GM23248 (cell line): Measurements from ENCODE around the gene TFG. TPM values are rescaled to one million over a fixed set of nuclear protein-coding genes. Genes with fewer than 3 reads are reported as not detected.
A peak's percentile ranks its signal among the peaks of the same experiment; 100 is the strongest.

Experiments used
- DNase-seq: peaks from one replicate; pipeline ENCODE4 v3.0.0-alpha.2; 2015
- H2AFZ ChIP-seq: fragments of 200-600 bp; sonication (generic); 2 replicates; pipeline ENCODE4 v1.6.1; 2016; ENCODE audit warnings: antibody characterized with exemption
- H3F3A ChIP-seq: fragments of 200-600 bp; sonication (generic); 2 replicates; pipeline ENCODE4 v1.6.1; 2016; ENCODE audit warnings: mild to moderate bottlenecking, antibody characterized with exemption, mixed run types; ENCODE audit not compliant: insufficient read depth
- H3K27ac ChIP-seq: fragments of 200-600 bp; sonication (generic); 2 replicates; pipeline ENCODE4 v1.5.1; 2016; ENCODE audit warnings: mild to moderate bottlenecking
- H3K27me3 ChIP-seq: fragments of 200-600 bp; sonication (generic); replicated peaks from 2 replicates; pipeline ENCODE4 v1.6.1; 2016; ENCODE audit warnings: mild to moderate bottlenecking; ENCODE audit not compliant: insufficient read depth
- H3K36me3 ChIP-seq: fragments of 200-600 bp; sonication (generic); 2 replicates; pipeline ENCODE4 v1.6.1; 2016; ENCODE audit warnings: low read depth, mild to moderate bottlenecking
- H3K4me1 ChIP-seq: fragments of 200-600 bp; sonication (generic); 2 replicates; pipeline ENCODE4 v1.6.1; 2016; ENCODE audit warnings: mild to moderate bottlenecking; ENCODE audit not compliant: insufficient read depth
- H3K4me2 ChIP-seq: fragments of 200-600 bp; sonication (generic); one replicate; pipeline ENCODE4 v1.6.1; 2016; ENCODE audit warnings: mild to moderate bottlenecking; ENCODE audit not compliant: unreplicated experiment
- H3K4me3 ChIP-seq: fragments of 200-600 bp; sonication (generic); 2 replicates; pipeline ENCODE4 v1.5.1; 2016; ENCODE audit warnings: mild to moderate bottlenecking
- H3K79me2 ChIP-seq: fragments of 200-600 bp; sonication (generic); 2 replicates; pipeline ENCODE4 v1.6.1; 2016; ENCODE audit warnings: mild to moderate bottlenecking; ENCODE audit not compliant: insufficient read depth
- H3K9ac ChIP-seq: fragments of 200-600 bp; sonication (generic); 2 replicates; pipeline ENCODE4 v1.6.1; 2016; ENCODE audit warnings: mild to moderate bottlenecking
- H3K9me2 ChIP-seq: fragments of 200-600 bp; sonication (generic); 2 replicates; pipeline ENCODE4 v1.6.1; 2016; ENCODE audit warnings: mixed run types, mild to moderate bottlenecking, moderate library complexity; ENCODE audit not compliant: insufficient read depth
- H3K9me3 ChIP-seq: fragments of 200-600 bp; sonication (generic); one replicate; pipeline ENCODE4 v1.6.1; 2017; ENCODE audit warnings: low read depth
- H4K20me1 ChIP-seq: fragments of 200-600 bp; sonication (generic); 2 replicates; pipeline ENCODE4 v1.6.0; 2016; ENCODE audit not compliant: insufficient read depth
- EZH2 ChIP-seq: fragments of 200-600 bp; sonication (generic); IDR thresholded peaks from 2 replicates; pipeline ENCODE4 v1.6.1; 2018; ENCODE audit warnings: antibody characterized with exemption, mild to moderate bottlenecking; ENCODE audit not compliant: insufficient read depth, poor library complexity, severe bottlenecking
- EZH2phosphoT487 ChIP-seq: fragments of 200-600 bp; sonication (generic); IDR thresholded peaks from 2 replicates; pipeline ENCODE4 v1.6.1; 2018; ENCODE audit warnings: antibody characterized with exemption, moderate library complexity, mild to moderate bottlenecking, low read depth; ENCODE audit not compliant: insufficient read depth
- WGBS, 2 experiments: methylation state at CpG; one replicate each; pipeline ENCODE4 v1.1.6; 2015 to 2017; ENCODE audit warnings: low lambda C conversion rate in 2 of 2, low coverage in 1 of 2; ENCODE audit errors: missing lambda C conversion rate in 2 of 2; 5-methylcytosine and 5-hydroxymethylcytosine counted together
- in situ Hi-C: fragments of 300-500 bp; cut with MboI; formaldehyde crosslinking; loops from 2 replicates; pipeline ENCODE4 v1.15.0; 2020
- polyA plus RNA-seq: library from polyadenylated mRNA; unstranded; fragments of >200 nt; fragmentation: Nextera tagmentation; extraction: Ambion mirVana; gene quantifications from 2 replicates; pipeline ENCODE4 v1.2.1, GENCODE V29; 2016
- total RNA-seq: library from RNA; depleted of rRNA; stranded (reverse); fragments of >200 nt; shearing (Covaris generic); gene quantifications from 2 replicates; pipeline ENCODE4 v1.2.3, GENCODE V29; 2014

TFG gene
- total and polyA plus RNA-seq, 2 experiments from 2014 or later: 157 to 241 TPM

DNA sequence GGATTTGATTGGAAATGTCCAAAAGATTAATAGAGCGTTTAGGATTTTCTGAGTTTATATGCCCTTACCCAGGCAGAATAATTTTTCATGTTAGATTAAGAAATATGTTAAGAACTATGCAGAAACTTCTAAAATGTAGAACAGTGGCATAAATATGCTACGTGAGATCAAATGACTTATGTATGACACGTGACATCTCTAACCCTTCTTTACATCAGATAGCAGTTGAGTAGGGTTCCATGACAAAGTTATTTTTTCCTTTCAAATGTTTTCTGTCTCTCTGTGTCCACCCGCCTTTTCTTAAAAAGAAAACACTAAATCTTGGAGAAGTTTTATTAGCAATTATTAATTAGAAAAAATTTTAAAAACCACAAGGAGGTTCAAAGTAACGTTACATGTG, 8.6 kb upstream of the TFG start:
- Histone ChIP-seq H3K4me1 (no peaks in the 10 kb centered on the region), H3K9me2 (no peaks in the 10 kb centered on the region), H4K20me1 (no peaks in the 10 kb centered on the region), H3K79me2 (no peaks in the 10 kb centered on the region), H3K36me3 (no peaks in the 10 kb centered on the region), H3F3A (no peaks in the 10 kb centered on the region), H3K27me3 (peaks cover 27% of the 10 kb centered on the region), H3K4me2 (no peak overlapping the region), H3K9ac (no peak overlapping the region), H2AFZ (no peak overlapping the region), H3K9me3 (no peaks in the 10 kb centered on the region), H3K4me3 (no peak overlapping the region), H3K27ac (no peak overlapping the region)
- no peak for TF ChIP-seq EZH2
- no peak for TF ChIP-seq EZH2phosphoT487
- 64 to 65% methylated on average over 5 of the region's 5 CpGs for WGBS, 2 experiments
- no peak for DNase-seq
- in situ Hi-C loops: no loop called here

DNA sequence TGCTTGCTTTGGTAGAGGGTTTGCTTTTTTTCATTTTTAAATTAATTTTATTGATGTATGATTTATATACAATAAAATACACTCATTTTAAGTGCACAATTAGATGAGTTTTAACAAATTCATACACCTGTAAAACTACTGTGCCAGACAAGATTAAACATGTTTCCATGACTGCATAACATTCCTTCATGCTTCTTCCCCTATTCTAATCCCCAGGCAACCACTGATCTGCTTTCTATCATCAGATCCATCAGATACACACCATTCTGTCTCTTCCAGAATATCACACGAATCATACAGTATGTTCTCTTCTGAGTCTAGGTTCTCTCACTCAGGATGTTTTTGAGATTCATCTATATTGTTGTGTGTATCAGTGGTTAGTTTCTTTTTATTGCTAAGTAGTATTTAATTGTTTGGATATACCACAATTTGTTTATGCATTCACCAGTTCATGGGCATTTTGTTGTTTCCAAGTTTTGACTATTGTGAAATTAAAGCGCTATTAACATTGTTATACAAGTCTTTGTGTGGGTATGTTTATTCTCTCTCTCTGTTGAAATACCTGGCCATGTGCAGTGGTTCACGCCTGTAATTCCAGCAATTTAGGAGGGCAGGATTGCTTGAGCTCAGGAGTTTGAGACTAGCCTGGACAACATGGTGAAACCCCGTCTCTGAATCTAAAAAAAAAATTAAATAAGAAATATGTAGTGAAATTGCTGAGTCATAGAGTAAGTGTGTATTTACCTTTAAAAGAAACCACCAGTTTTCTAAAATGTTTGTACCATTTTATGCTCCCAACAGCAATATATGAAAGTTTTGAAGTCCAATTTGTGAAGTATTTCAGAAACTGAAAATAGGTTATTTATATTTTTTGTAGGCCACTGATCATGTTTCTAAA, 7.0 kb upstream of the TFG start:
- Histone ChIP-seq H3K36me3 (no peaks in the 10 kb centered on the region), H2AFZ (peak overlapping the region; percentile 30; the same call in 1 of the 2 replicates), H3K9ac (no peak overlapping the region), H3K27ac (no peak overlapping the region), H3F3A (peaks cover 5% of the 10 kb centered on the region; the same call in 1 of the 2 replicates), H3K9me2 (no peaks in the 10 kb centered on the region), H3K4me3 (no peak overlapping the region), H3K9me3 (no peaks in the 10 kb centered on the region), H3K4me2 (no peak overlapping the region), H3K4me1 (peaks cover 10% of the 10 kb centered on the region; the same call in 1 of the 2 replicates), H4K20me1 (no peaks in the 10 kb centered on the region), H3K27me3 (peaks cover 27% of the 10 kb centered on the region; the same call in 1 of the 2 replicates), H3K79me2 (no peaks in the 10 kb centered on the region)
- TF ChIP-seq EZH2: no peak
- TF ChIP-seq EZH2phosphoT487: no peak
- DNase-seq: no peak
- 55 to 58% methylated on average over 4 of the region's 4 CpGs for WGBS, 2 experiments
- in situ Hi-C loops: no loop called here

DNA sequence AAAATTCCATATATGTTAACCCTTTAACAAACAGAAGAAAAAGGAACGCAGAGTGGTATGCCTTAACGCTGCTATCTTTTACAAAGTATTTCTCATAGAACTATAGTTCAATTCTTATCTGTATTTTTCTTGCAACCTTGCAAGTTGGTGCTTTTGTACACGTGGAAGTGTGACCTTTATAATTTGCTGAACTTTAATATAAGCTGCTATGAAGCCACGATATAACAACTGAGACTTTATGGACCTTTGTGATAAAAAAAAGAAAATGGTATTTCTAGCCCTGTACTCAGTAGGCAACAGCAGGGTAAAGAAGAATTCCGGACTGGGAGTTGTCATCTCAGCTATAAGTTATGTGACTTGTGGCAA, 6.3 kb upstream of the TFG start:
- no peak for TF ChIP-seq EZH2phosphoT487
- TF ChIP-seq EZH2: no peak
- Histone ChIP-seq H3K9me2 (no peaks in the 10 kb centered on the region), H3K4me3 (no peak overlapping the region), H3K4me1 (peaks cover 10% of the 10 kb centered on the region; the same call in 1 of the 2 replicates), H3K79me2 (no peaks in the 10 kb centered on the region), H2AFZ (no peak overlapping the region), H3K9me3 (no peaks in the 10 kb centered on the region), H4K20me1 (no peaks in the 10 kb centered on the region), H3K4me2 (no peak overlapping the region), H3K9ac (no peak overlapping the region), H3K27ac (no peak overlapping the region), H3K27me3 (peaks cover 27% of the 10 kb centered on the region; the same call in 1 of the 2 replicates), H3F3A (peaks cover 5% of the 10 kb centered on the region; the same call in 1 of the 2 replicates), H3K36me3 (no peaks in the 10 kb centered on the region)
- DNase-seq: no peak
- in situ Hi-C loops: no loop called here
- WGBS, 2 experiments: 63 to 65% methylated on average over 5 of the region's 5 CpGs

DNA sequence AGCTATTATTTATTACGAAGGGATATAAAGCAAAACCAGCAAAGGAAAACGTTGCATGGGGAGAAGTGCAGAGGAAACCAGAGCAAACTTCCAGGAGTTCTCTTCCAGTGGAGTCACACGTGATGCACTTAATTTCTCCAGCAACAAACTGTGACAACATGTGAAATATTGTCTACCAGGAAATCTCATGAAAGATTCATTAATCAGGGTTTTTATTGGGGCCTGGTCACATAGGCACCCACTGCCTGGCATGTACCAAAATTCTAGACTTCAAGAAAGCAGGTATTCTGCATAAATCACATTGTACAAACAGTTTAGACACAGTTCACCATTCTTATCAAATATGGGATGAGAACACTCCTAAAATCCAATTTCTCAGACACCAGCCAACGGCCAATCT, 5.4 kb upstream of the TFG start:
- TF ChIP-seq EZH2phosphoT487: no peak
- TF ChIP-seq EZH2: no peak
- no peak overlapping the region for H3K27ac ChIP-seq
- peaks cover 14% of the 10 kb centered on the region; the same call in 1 of the 2 replicates for H3K4me1 ChIP-seq
- no peaks in the 10 kb centered on the region for H3K79me2 ChIP-seq
- no peak for DNase-seq
- 47 to 64% methylated on average over 4 of the region's 4 CpGs for WGBS, 2 experiments
- peaks cover 11% of the 10 kb centered on the region; the same call in 1 of the 2 replicates for H3F3A ChIP-seq
- no peaks in the 10 kb centered on the region for H3K9me3 ChIP-seq
- peaks cover 20% of the 10 kb centered on the region; the same call in 1 of the 2 replicates for H3K27me3 ChIP-seq
- H3K4me2 ChIP-seq: no peak overlapping the region
- no peak overlapping the region for H3K4me3 ChIP-seq
- in situ Hi-C loops: no loop called here
- H3K9ac ChIP-seq: no peak overlapping the region
- no peaks in the 10 kb centered on the region for H4K20me1 ChIP-seq
- no peak overlapping the region for H2AFZ ChIP-seq
- no peaks in the 10 kb centered on the region for H3K9me2 ChIP-seq
- no peaks in the 10 kb centered on the region for H3K36me3 ChIP-seq
